H9 (cell line): ENCODE data around the gene FAM193A. TPM values are rescaled to one million over a fixed set of nuclear protein-coding genes. Genes with fewer than 3 reads are reported as not detected.
A peak's percentile ranks its signal among the peaks of the same experiment; 100 is the strongest.

Experiments
- DNase-seq: peaks from one replicate; pipeline ENCODE4 v3.0.0-alpha.2; 2017
- H2AFZ ChIP-seq: one replicate; pipeline ENCODE4 v1.6.1; 2013; ENCODE audit warnings: mild to moderate bottlenecking, low read length, control low read depth, moderate library complexity
- H2AK5ac ChIP-seq: 2 replicates; pipeline ENCODE4 v1.6.1; 2013; ENCODE audit warnings: low read length, control low read depth, mixed read lengths; ENCODE audit not compliant: insufficient read length
- H2BK120ac ChIP-seq: one replicate; pipeline ENCODE4 v1.6.1; 2013; ENCODE audit warnings: low read depth, mild to moderate bottlenecking, low read length, control low read depth, inconsistent platforms; ENCODE audit not compliant: poor library complexity, severe bottlenecking
- H2BK12ac ChIP-seq: 2 replicates; pipeline ENCODE4 v1.6.1; 2013; ENCODE audit warnings: low read length, control low read depth, mixed read lengths, low read depth; ENCODE audit not compliant: insufficient read length
- H2BK15ac ChIP-seq: 2 replicates; pipeline ENCODE4 v1.6.1; 2013; ENCODE audit warnings: low read depth, low read length, control low read depth
- H2BK20ac ChIP-seq: one replicate; pipeline ENCODE4 v1.6.1; 2013; ENCODE audit warnings: low read depth, mild to moderate bottlenecking, low read length, control low read depth, inconsistent platforms; ENCODE audit not compliant: poor library complexity, severe bottlenecking
- H2BK5ac ChIP-seq: 2 replicates; pipeline ENCODE4 v1.6.1; 2013; ENCODE audit warnings: low read length, control low read depth, mixed read lengths; ENCODE audit not compliant: insufficient read length
- H3K14ac ChIP-seq: 2 replicates; pipeline ENCODE4 v1.6.1; 2013; ENCODE audit warnings: low read length, control low read depth; ENCODE audit not compliant: insufficient read depth
- H3K18ac ChIP-seq: 2 replicates; pipeline ENCODE4 v1.6.1; 2013; ENCODE audit warnings: low read depth, mild to moderate bottlenecking, mixed read lengths, low read length, control low read depth; ENCODE audit not compliant: insufficient read length
- H3K23ac ChIP-seq: 2 replicates; pipeline ENCODE4 v1.6.1; 2013; ENCODE audit warnings: low read length, control low read depth, mixed read lengths, low read depth; ENCODE audit not compliant: insufficient read length
- H3K23me2 ChIP-seq: 2 replicates; pipeline ENCODE4 v1.6.1; 2013; ENCODE audit warnings: low read depth, mild to moderate bottlenecking, mixed read lengths, low read length, control low read depth; ENCODE audit not compliant: insufficient read length, poor library complexity, severe bottlenecking
- H3K27ac ChIP-seq: 2 replicates; pipeline ENCODE4 v1.5.1; 2013; ENCODE audit warnings: low read length, control low read depth, mixed read lengths, low read depth; ENCODE audit not compliant: insufficient read length
- H3K27me3 ChIP-seq: 2 replicates; pipeline ENCODE4 v1.6.1; 2013; ENCODE audit warnings: low read length, control low read depth, inconsistent platforms; ENCODE audit not compliant: insufficient read depth
- H3K4ac ChIP-seq: 2 replicates; pipeline ENCODE4 v1.6.1; 2013; ENCODE audit warnings: low read depth, mild to moderate bottlenecking, control low read depth, inconsistent platforms, low read length, moderate library complexity
- H3K4me1 ChIP-seq: 2 replicates; pipeline ENCODE4 v1.6.1; 2013; ENCODE audit warnings: low read length, control low read depth, inconsistent platforms; ENCODE audit not compliant: insufficient read depth
- H3K4me2 ChIP-seq: 2 replicates; pipeline ENCODE4 v1.6.1; 2013; ENCODE audit warnings: low read length, control low read depth, mixed read lengths; ENCODE audit not compliant: insufficient read length, insufficient read depth
- H3K56ac ChIP-seq: 2 replicates; pipeline ENCODE4 v1.6.1; 2013; ENCODE audit warnings: low read depth, mild to moderate bottlenecking, mixed read lengths, low read length, control low read depth; ENCODE audit not compliant: insufficient read length
- H3K79me1 ChIP-seq: 2 replicates; pipeline ENCODE4 v1.6.1; 2013; ENCODE audit warnings: low read depth, mild to moderate bottlenecking, moderate library complexity, low read length, control low read depth, inconsistent platforms; ENCODE audit not compliant: insufficient read depth, poor library complexity, severe bottlenecking
- H3K79me2 ChIP-seq: 2 replicates; pipeline ENCODE4 v1.6.1; 2013; ENCODE audit warnings: low read length, control low read depth, inconsistent platforms; ENCODE audit not compliant: insufficient read depth
- H3K9ac ChIP-seq: 2 replicates; pipeline ENCODE4 v1.6.1; 2013; ENCODE audit warnings: low read length, control low read depth, mixed read lengths; ENCODE audit not compliant: insufficient read length; ENCODE audit errors: extremely low read depth
- H3K9me3 ChIP-seq: one replicate; pipeline ENCODE4 v1.6.1; 2013; ENCODE audit warnings: low read depth, low read length, inconsistent platforms; ENCODE audit not compliant: control insufficient read depth
- H3T11ph ChIP-seq: one replicate; pipeline ENCODE4 v1.6.1; 2013; ENCODE audit warnings: mild to moderate bottlenecking, low read length, control low read depth, inconsistent platforms
- H4K20me1 ChIP-seq: one replicate; pipeline ENCODE4 v1.6.1; 2013; ENCODE audit not compliant: control insufficient read depth, insufficient read length, insufficient read depth
- H4K5ac ChIP-seq: 2 replicates; pipeline ENCODE4 v1.6.1; 2013; ENCODE audit warnings: low read depth, mild to moderate bottlenecking, mixed read lengths, low read length, control low read depth; ENCODE audit not compliant: insufficient read length
- H4K8ac ChIP-seq: replicated peaks from 2 replicates; pipeline ENCODE4 v1.6.1; 2013; ENCODE audit warnings: low read length, control low read depth, mixed read lengths, low read depth; ENCODE audit not compliant: insufficient read length
- H4K91ac ChIP-seq: 2 replicates; pipeline ENCODE4 v1.6.1; 2013; ENCODE audit warnings: low read depth, mild to moderate bottlenecking, moderate library complexity, mixed read lengths, low read length, control low read depth; ENCODE audit not compliant: insufficient read length
- H3K27ac Mint-ChIP-seq, 3 experiments: 2 replicates in 2 of 3; 3 replicates in 1 of 3; pipeline ENCODE4 v1.8.0; 2020 to 2021; ENCODE audit warnings: mixed read lengths in 3 of 3, mild to moderate bottlenecking in 1 of 3, moderate library complexity in 1 of 3
- H3K27me3 Mint-ChIP-seq: 2 replicates; pipeline ENCODE4 v1.8.0; 2021; ENCODE audit warnings: low read depth, mild to moderate bottlenecking, moderate library complexity, mixed read lengths
- H3K36me3 Mint-ChIP-seq, 3 experiments: 2 replicates in 2 of 3; 3 replicates in 1 of 3; pipeline ENCODE4 v1.8.0; 2020 to 2021; ENCODE audit warnings: low read depth in 3 of 3, mixed read lengths in 3 of 3; ENCODE audit not compliant: insufficient read depth in 1 of 3
- H3K4me1 Mint-ChIP-seq, 2 experiments: 2 replicates each; pipeline ENCODE4 v1.8.0; 2020; ENCODE audit warnings: mixed read lengths in 2 of 2
- H3K4me3 Mint-ChIP-seq, 2 experiments: 2 replicates in 1 of 2; 3 replicates in 1 of 2; pipeline ENCODE4 v1.8.0; 2020 to 2021; ENCODE audit warnings: mild to moderate bottlenecking in 2 of 2, mixed read lengths in 2 of 2, moderate library complexity in 1 of 2
- H3K9me3 Mint-ChIP-seq, 2 experiments: 2 replicates in 1 of 2; 3 replicates in 1 of 2; pipeline ENCODE4 v1.8.0; 2020; ENCODE audit warnings: mild to moderate bottlenecking in 2 of 2, mixed read lengths in 2 of 2, moderate library complexity in 1 of 2
- WGBS: extraction: QIAGEN DNeasy Blood & Tissue Kit; methylation state at CpG from one replicate; pipeline ENCODE4 v1.1.7; 2013; ENCODE audit warnings: missing lambda C conversion rate, low lambda C conversion rate, mixed read lengths; ENCODE audit not compliant: insufficient read length; ENCODE audit errors: extremely low coverage; 5-methylcytosine and 5-hydroxymethylcytosine counted together
- total RNA-seq: library from RNA; stranded (reverse); gene quantifications from 2 replicates; pipeline ENCODE4 v1.2.1, GENCODE V29; 2021
- TF ChIP-seq, protein P1 (sequence below): fragments of 200-600 bp; sonication (generic); conservative IDR thresholded peaks from 3 replicates; pipeline ENCODE4 v1.8.0; 2021; ENCODE audit warnings: antibody characterized with exemption, mild to moderate bottlenecking

The FAM193A gene
- total RNA-seq, 1 experiment from 2014 or later = 36.9 TPM

DNA sequence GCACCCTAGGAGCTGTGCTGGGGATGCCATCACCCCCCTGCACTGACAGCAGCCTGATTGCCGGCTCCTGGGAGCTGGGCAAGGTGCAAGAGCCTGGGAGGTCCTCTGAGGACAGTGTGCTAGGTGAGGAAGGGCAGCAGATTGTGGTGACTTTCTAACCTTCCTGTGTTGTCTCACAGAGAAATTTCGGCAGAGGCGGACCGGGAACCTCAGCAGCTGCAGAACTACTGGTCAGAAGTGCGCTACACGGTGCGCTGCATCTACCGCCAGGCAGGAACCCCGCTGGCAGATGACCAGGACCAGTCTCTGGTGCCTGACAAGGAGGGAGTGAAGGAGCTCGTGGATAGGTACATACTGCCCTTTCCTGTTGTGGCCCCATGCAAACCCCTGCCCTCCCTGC lies 89.8 kb downstream of the FAM193A start:
- Histone ChIP-seq H4K8ac (no peak overlapping the region), H3K9ac (no peak overlapping the region), H3T11ph (no peak overlapping the region), H3K4me1 (no peaks in the 10 kb centered on the region; the same call in 1 of the 2 replicates), H2BK15ac (no peak overlapping the region), H3K9me3 (no peaks in the 10 kb centered on the region), H2AFZ (no peak overlapping the region), H3K14ac (no peak overlapping the region), H3K27ac (no peak overlapping the region), H3K23me2 (no peaks in the 10 kb centered on the region), H2BK20ac (no peak overlapping the region), H2BK5ac (no peak overlapping the region), H3K27me3 (no peaks in the 10 kb centered on the region), H3K4ac (no peak overlapping the region), H3K79me2 (peaks cover 4% of the 10 kb centered on the region; the same call in 1 of the 2 replicates), H4K5ac (no peak overlapping the region), H3K23ac (no peak overlapping the region), H3K18ac (no peak overlapping the region), H3K56ac (no peak overlapping the region), H3K79me1 (peaks cover 2% of the 10 kb centered on the region), H2BK12ac (no peak overlapping the region), H2BK120ac (no peak overlapping the region), H3K4me2 (no peak overlapping the region), H4K91ac (no peak overlapping the region), H4K20me1 (peaks cover 4% of the 10 kb centered on the region), H2AK5ac (no peak overlapping the region)
- DNase-seq = no peak
- no peak overlapping the region for H3K4me3 Mint-ChIP-seq
- H3K27ac Mint-ChIP-seq = 0 out of 7 replicates have a peak overlapping the region, but pooled peaks of 1 of the 3 experiments have one; percentile 36
- no CpG with 5 or more reads among the region's 10 CpGs for WGBS
- TF ChIP-seq, protein P1, sequence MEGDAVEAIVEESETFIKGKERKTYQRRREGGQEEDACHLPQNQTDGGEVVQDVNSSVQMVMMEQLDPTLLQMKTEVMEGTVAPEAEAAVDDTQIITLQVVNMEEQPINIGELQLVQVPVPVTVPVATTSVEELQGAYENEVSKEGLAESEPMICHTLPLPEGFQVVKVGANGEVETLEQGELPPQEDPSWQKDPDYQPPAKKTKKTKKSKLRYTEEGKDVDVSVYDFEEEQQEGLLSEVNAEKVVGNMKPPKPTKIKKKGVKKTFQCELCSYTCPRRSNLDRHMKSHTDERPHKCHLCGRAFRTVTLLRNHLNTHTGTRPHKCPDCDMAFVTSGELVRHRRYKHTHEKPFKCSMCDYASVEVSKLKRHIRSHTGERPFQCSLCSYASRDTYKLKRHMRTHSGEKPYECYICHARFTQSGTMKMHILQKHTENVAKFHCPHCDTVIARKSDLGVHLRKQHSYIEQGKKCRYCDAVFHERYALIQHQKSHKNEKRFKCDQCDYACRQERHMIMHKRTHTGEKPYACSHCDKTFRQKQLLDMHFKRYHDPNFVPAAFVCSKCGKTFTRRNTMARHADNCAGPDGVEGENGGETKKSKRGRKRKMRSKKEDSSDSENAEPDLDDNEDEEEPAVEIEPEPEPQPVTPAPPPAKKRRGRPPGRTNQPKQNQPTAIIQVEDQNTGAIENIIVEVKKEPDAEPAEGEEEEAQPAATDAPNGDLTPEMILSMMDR = no peak
- no peaks in the 10 kb centered on the region for H3K9me3 Mint-ChIP-seq
- H3K27me3 Mint-ChIP-seq = no peaks in the 10 kb centered on the region; the same call in 1 of the 2 replicates
- peaks cover 21 to 25% of the 10 kb centered on the region in 2 experiments for H3K4me1 Mint-ChIP-seq
- peaks cover 8 to 46% (median 45%) of the 10 kb centered on the region in 3 experiments; a peak in 6 of 7 replicates for H3K36me3 Mint-ChIP-seq
